HG02885 (cell line): Measurements from ENCODE around the gene WDR70.
"Not testable (repeated sequence)": the region's sequence is repeated elsewhere in the genome, so short reads cannot be mapped to it uniquely, and the experiment has no call there.

Experiments used
- ATAC-seq: cut with Tn5 transposase; IDR thresholded peaks from one replicate; pipeline ENCODE4 v1.9.1; 2021; ENCODE audit warnings: mild to moderate bottlenecking; ENCODE audit not compliant: unreplicated experiment, poor library complexity

Gene WDR70

GRCh38 chr5:37565062-37565670 lies 186.0 kb downstream of the WDR70 start:
- no peak for ATAC-seq

- no peak for ATAC-seq
Measured at GRCh38 chr5:37567566-37567965, 188.4 kb downstream of the WDR70 start.

- ATAC-seq = no peak
Measured at GRCh38 chr5:37568018-37568753, 189.1 kb downstream of the WDR70 start.

GRCh38 chr5:37568893-37569292 lies 189.8 kb downstream of the WDR70 start:
- ATAC-seq = no peak

GRCh38 chr5:37569466-37569865 lies 190.3 kb downstream of the WDR70 start:
- ATAC-seq = no peak

GRCh38 chr5:37570597-37570996 lies 191.5 kb downstream of the WDR70 start:
- ATAC-seq = no peak

GRCh38 chr5:37571985-37572384 lies 192.9 kb downstream of the WDR70 start:
- ATAC-seq = no peak

- ATAC-seq = no peak
Measured at GRCh38 chr5:37575541-37576489, 196.7 kb downstream of the WDR70 start.

GRCh38 chr5:37576552-37576951 lies 197.4 kb downstream of the WDR70 start:
- no peak for ATAC-seq

GRCh38 chr5:37578176-37578575 lies 199.1 kb downstream of the WDR70 start:
- ATAC-seq = no peak

GRCh38 chr5:37580106-37580505 lies 201.0 kb downstream of the WDR70 start:
- ATAC-seq = no peak

GRCh38 chr5:37582202-37582601 lies 203.1 kb downstream of the WDR70 start:
- no peak for ATAC-seq

GRCh38 chr5:37593292-37593691 lies 214.2 kb downstream of the WDR70 start:
- not testable (repeated sequence) for ATAC-seq

GRCh38 chr5:37594864-37595263 lies 215.7 kb downstream of the WDR70 start:
- ATAC-seq = not testable (repeated sequence)

- no peak for ATAC-seq
Measured at GRCh38 chr5:37598733-37599132, 219.6 kb downstream of the WDR70 start.

- ATAC-seq = no peak
Measured at GRCh38 chr5:37601163-37601562, 222.0 kb downstream of the WDR70 start.

- no peak for ATAC-seq
Measured at GRCh38 chr5:37603072-37603471, 224.0 kb downstream of the WDR70 start.

- no peak for ATAC-seq
Measured at GRCh38 chr5:37604290-37604689, 225.2 kb downstream of the WDR70 start.

GRCh38 chr5:37606148-37606547 lies 227.0 kb downstream of the WDR70 start:
- no peak for ATAC-seq

- ATAC-seq = no peak
Measured at GRCh38 chr5:37606632-37607248, 227.6 kb downstream of the WDR70 start.

GRCh38 chr5:37615184-37615583 lies 236.1 kb downstream of the WDR70 start:
- no peak for ATAC-seq
